Endothelial cell of umbilical vein (primary cell): Measurements from ENCODE around the gene PHLDB2. TPM values are rescaled to one million over a fixed set of nuclear protein-coding genes. Genes with fewer than 3 reads are reported as not detected.

Experiments used
- BruUV-seq: library from RNA; stranded (reverse); fragments of 400-500 nt; replicated peaks from 2 replicates; lab custom pipeline; 2021; lab: Mats Ljungman, UMichigan
- CTCF ChIA-PET: fragments of 300-600, 350-600 bp; sonication (Branson Sonifier 250); formaldehyde crosslinking; loops from one replicate; lab custom pipeline; 2021; ENCODE audit warnings: antibody characterized with exemption, inconsistent platforms; lab: Charles Lee
- POLR2A ChIA-PET: fragments of 300-600, 350-600 bp; sonication (Branson Sonifier 250); formaldehyde crosslinking; loops from one replicate; lab custom pipeline; 2021; ENCODE audit warnings: antibody characterized with exemption, inconsistent platforms; lab: Charles Lee
- DNase-seq: peaks from one replicate; pipeline ENCODE4 v3.0.0-alpha.2; 2011; ENCODE audit warnings: low read depth, low spot score
- FAIRE-seq: peaks from 2 replicates; lab custom pipeline; 2011; peaks lifted over from hg19 to GRCh38; lab: Jason Lieb, UNC
- H2AFZ ChIP-seq: 2 replicates; pipeline ENCODE4 v1.6.0; 2012; ENCODE audit warnings: low read depth, low read length, control low read depth, inconsistent platforms
- H3K27ac ChIP-seq: 2 replicates; pipeline ENCODE4 v1.5.1; 2011; ENCODE audit warnings: low read depth, mild to moderate bottlenecking, control low read depth, low read length, moderate library complexity; ENCODE audit not compliant: insufficient read depth
- H3K27me3 ChIP-seq, 2 experiments: 2 replicates each; pipeline versions ENCODE4 v1.6.0 to v1.6.1; 2011; ENCODE audit warnings: low read length in 2 of 2, mixed read lengths in 1 of 2; ENCODE audit not compliant: control insufficient read depth in 2 of 2, insufficient read depth in 2 of 2
- H3K36me3 ChIP-seq, 2 experiments: 2 replicates in 1 of 2; 3 replicates in 1 of 2; pipeline ENCODE4 v1.5.1; 2011; ENCODE audit warnings: low read length in 2 of 2, mild to moderate bottlenecking in 1 of 2, moderate library complexity in 1 of 2; ENCODE audit not compliant: control insufficient read depth in 2 of 2, insufficient read depth in 2 of 2; ENCODE audit errors: extremely low read depth in 1 of 2
- H3K4me1 ChIP-seq: 3 replicates; pipeline ENCODE4 v1.5.1; 2011; ENCODE audit warnings: mild to moderate bottlenecking, low read length; ENCODE audit not compliant: control insufficient read depth, insufficient read depth; ENCODE audit errors: extremely low read depth
- H3K4me2 ChIP-seq: 2 replicates; pipeline ENCODE4 v1.6.1; 2011; ENCODE audit warnings: low read length, control low read depth, mixed read lengths; ENCODE audit not compliant: insufficient read depth
- H3K4me3 ChIP-seq, 3 experiments: fragments of 200-600 bp in 1 of 3; sonication (generic), shearing (Covaris generic) in 1 of 3; replicated peaks in 1 of 3; 2 replicates each; pipeline ENCODE4 v1.5.1; 2011 to 2016; ENCODE audit warnings: control low read depth in 3 of 3, low read length in 3 of 3, mild to moderate bottlenecking in 2 of 3, inconsistent platforms in 1 of 3, low read depth in 1 of 3, moderate library complexity in 1 of 3; ENCODE audit not compliant: insufficient read depth in 1 of 3
- H3K79me2 ChIP-seq: 2 replicates; pipeline ENCODE4 v1.6.0; 2012; ENCODE audit warnings: low read length, inconsistent platforms; ENCODE audit not compliant: control insufficient read depth, insufficient read depth
- H3K9ac ChIP-seq: replicated peaks from 2 replicates; pipeline ENCODE3; 2011; ENCODE audit warnings: low read length, control low read depth; ENCODE audit not compliant: insufficient read depth; ENCODE audit errors: extremely low read depth
- H3K9me1 ChIP-seq: replicated peaks from 3 replicates; pipeline ENCODE4 v1.6.0; 2011; ENCODE audit warnings: mild to moderate bottlenecking, low read length; ENCODE audit not compliant: control insufficient read depth, insufficient read depth; ENCODE audit errors: extremely low read depth
- H3K9me3 ChIP-seq: replicated peaks from 2 replicates; pipeline ENCODE4 v1.5.1; 2012; ENCODE audit warnings: low read length, inconsistent platforms; ENCODE audit not compliant: control insufficient read depth, insufficient read depth
- H4K20me1 ChIP-seq: replicated peaks from 2 replicates; pipeline ENCODE3; 2011; ENCODE audit warnings: mild to moderate bottlenecking, low read length; ENCODE audit not compliant: control insufficient read depth, insufficient read depth; ENCODE audit errors: extremely low read depth
- EZH2 ChIP-seq: IDR thresholded peaks from 2 replicates; pipeline ENCODE4 v1.6.1; 2012; ENCODE audit warnings: borderline replicate concordance, low read depth, mild to moderate bottlenecking, moderate library complexity, low read length, inconsistent platforms; ENCODE audit not compliant: severe bottlenecking
- FOS ChIP-seq: IDR thresholded peaks from 2 replicates; pipeline ENCODE4 v1.6.1; 2011; ENCODE audit warnings: mild to moderate bottlenecking, low read length, moderate library complexity, borderline replicate concordance; ENCODE audit not compliant: insufficient read depth
- GATA2 ChIP-seq: IDR thresholded peaks from 2 replicates; pipeline ENCODE4 v1.7.0; 2011; ENCODE audit warnings: low read depth, mild to moderate bottlenecking, moderate library complexity, mixed read lengths, low read length; ENCODE audit not compliant: insufficient read length, insufficient read depth
- JUN ChIP-seq: IDR thresholded peaks from 2 replicates; pipeline ENCODE4 v1.6.1; 2011; ENCODE audit warnings: borderline replicate concordance, low read depth; ENCODE audit not compliant: insufficient read length, insufficient read depth
- MYC ChIP-seq: IDR thresholded peaks from one replicate; pipeline ENCODE4 v1.6.1; 2011; ENCODE audit warnings: mild to moderate bottlenecking, low read depth, low read length
- POLR2A ChIP-seq: IDR thresholded peaks from 2 replicates; pipeline ENCODE4 v1.6.1; 2012; ENCODE audit warnings: low read depth, mild to moderate bottlenecking, control low read depth, low read length
- POLR2AphosphoS5 ChIP-seq: IDR thresholded peaks from 2 replicates; pipeline ENCODE4 v1.6.1; 2012; ENCODE audit warnings: low read depth, mild to moderate bottlenecking, control low read depth, low read length, moderate library complexity; ENCODE audit not compliant: insufficient read depth
- dilution Hi-C: fragments of 300-500 bp; cut with MboI; formaldehyde crosslinking; loops from one replicate; pipeline ENCODE4 v1.15.0; 2019; ENCODE audit warnings: low sequenced_read_pairs; ENCODE audit not compliant: extremely low pct_ligation_motif_present
- intact Hi-C: fragments of 100-400 bp; cut with micrococcal nuclease; formaldehyde crosslinking; loops from one replicate; pipeline ENCODE4 v1.10.0; 2022
- polyA plus RNA-seq, 4 experiments: library from polyadenylated mRNA; depleted of rRNA in 3 of 4; stranded (reverse) in 3 of 4; unstranded in 1 of 4; fragments of >200 nt; gene quantifications; 2 replicates each; pipeline versions ENCODE4 v1.2.1 to v1.2.3, GENCODE V29; 2011 to 2012; ENCODE audit warnings: missing spikeins in 1 of 4
- total RNA-seq: library from RNA; stranded (reverse); gene quantifications from 2 replicates; pipeline ENCODE4 v1.2.3, GENCODE V29; 2021
- TF ChIP-seq, protein P1 (sequence below), 2 donors: IDR thresholded peaks; 1 replicate in 1 of 2; 2 replicates in 1 of 2; pipeline ENCODE4 v1.5.1; 2011; ENCODE audit warnings: low read length in 2 of 2, mild to moderate bottlenecking in 2 of 2, moderate library complexity in 2 of 2, control low read depth in 1 of 2, inconsistent platforms in 1 of 2, low read depth in 1 of 2; ENCODE audit not compliant: insufficient read depth in 1 of 2; ENCODE audit errors: extremely low read depth in 1 of 2
- TF ChIP-seq, protein P2 (sequence below): IDR thresholded peaks from 2 replicates; pipeline ENCODE4 v1.6.1; 2011; ENCODE audit not compliant: insufficient read depth, insufficient read length

The PHLDB2 gene
- total and polyA plus RNA-seq, 2 donors (not counting 3 experiments of a cell fraction or from before 2014, with no cell fraction given): 22.4 to 104 TPM

DNA sequence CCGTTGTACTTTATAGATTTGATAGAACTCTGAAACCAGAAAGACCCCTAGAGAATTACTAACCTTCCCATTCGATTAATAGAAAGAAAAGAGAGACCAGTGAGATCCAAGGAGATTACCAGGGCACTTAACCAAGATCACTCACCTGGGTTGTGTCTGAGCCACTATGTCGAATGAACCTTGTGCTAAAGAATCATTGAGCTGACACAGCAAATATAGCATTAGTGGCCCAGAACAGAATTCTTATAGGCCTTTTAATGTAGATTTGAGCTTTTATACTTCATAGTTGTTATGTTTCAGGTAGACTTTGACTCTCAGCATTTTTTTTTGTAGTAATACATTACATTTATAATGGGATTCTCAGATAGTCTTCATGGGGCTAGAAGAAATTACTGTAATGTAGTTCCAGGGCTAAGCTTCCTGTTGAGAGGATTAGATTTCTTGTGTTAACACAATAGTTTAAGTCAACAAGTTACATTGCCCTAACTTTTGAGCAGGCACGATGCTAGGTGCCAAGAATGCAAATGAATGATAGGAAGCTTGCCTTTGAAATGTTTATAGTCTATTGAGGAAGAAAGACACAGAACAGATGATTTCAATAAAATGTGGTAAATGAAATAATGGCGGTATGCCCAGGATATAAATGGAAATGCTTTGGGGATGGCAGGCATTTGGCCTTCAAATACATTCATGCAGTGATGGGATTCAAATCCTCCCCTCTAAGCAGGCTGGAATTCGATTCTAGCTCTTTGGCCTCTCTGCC is 95.3 kb downstream of the PHLDB2 start:
- Histone ChIP-seq H3K9ac (no peak overlapping the region), H4K20me1 (no peaks in the 10 kb centered on the region), H3K4me3 (no peak overlapping the region), H3K4me2 (no peak overlapping the region), H3K9me3 (no peaks in the 10 kb centered on the region), H3K79me2 (no peaks in the 10 kb centered on the region), H3K36me3 (peaks cover 3 to 15% of the 10 kb centered on the region in 2 experiments), H2AFZ (no peak overlapping the region), H3K9me1 (no peaks in the 10 kb centered on the region), H3K4me1 (peaks cover 28% of the 10 kb centered on the region), H3K27ac (no peak overlapping the region), H3K27me3 (no peaks in the 10 kb centered on the region)
- no TSS peak for BruUV-seq
- ChIA-PET CTCF (interaction anchor here (0.6 to 4.7 kb wide), 11 partner anchors 13 to 237 kb away, joined by 3 to 26 read pairs (median 4); no protein-coding TSS in a partner anchor), POLR2A (interaction anchor here (0.6 kb wide), 1 partner anchor 658 kb away, joined by 7 read pairs; no protein-coding TSS in a partner anchor)
- TF ChIP-seq GATA2 (no peak), POLR2A (no peak), POLR2AphosphoS5 (no peak), FOS (no peak), JUN (no peak), MYC (no peak), EZH2 (no peak)
- TF ChIP-seq, protein P1, sequence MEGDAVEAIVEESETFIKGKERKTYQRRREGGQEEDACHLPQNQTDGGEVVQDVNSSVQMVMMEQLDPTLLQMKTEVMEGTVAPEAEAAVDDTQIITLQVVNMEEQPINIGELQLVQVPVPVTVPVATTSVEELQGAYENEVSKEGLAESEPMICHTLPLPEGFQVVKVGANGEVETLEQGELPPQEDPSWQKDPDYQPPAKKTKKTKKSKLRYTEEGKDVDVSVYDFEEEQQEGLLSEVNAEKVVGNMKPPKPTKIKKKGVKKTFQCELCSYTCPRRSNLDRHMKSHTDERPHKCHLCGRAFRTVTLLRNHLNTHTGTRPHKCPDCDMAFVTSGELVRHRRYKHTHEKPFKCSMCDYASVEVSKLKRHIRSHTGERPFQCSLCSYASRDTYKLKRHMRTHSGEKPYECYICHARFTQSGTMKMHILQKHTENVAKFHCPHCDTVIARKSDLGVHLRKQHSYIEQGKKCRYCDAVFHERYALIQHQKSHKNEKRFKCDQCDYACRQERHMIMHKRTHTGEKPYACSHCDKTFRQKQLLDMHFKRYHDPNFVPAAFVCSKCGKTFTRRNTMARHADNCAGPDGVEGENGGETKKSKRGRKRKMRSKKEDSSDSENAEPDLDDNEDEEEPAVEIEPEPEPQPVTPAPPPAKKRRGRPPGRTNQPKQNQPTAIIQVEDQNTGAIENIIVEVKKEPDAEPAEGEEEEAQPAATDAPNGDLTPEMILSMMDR (IDR thresholded peaks at IDR 0.05; ENCODE audit: extremely low read depth in 1 of 2, insufficient read depth in 1 of 2, low read depth in 1 of 2, low read length in 2 of 2): no peak
- TF ChIP-seq, protein P2, sequence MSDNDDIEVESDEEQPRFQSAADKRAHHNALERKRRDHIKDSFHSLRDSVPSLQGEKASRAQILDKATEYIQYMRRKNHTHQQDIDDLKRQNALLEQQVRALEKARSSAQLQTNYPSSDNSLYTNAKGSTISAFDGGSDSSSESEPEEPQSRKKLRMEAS: no peak
- dilution Hi-C loops: no loop called here
- FAIRE-seq (no peak), DNase-seq (peak; percentile 77)
- intact Hi-C loops: no loop called here
